Neural crest cell (in vitro differentiated cells): ENCODE measurements around the gene PLCXD3. TPM values are rescaled to one million over a fixed set of nuclear protein-coding genes. Genes with fewer than 3 reads are reported as not detected.

Experiments
- DNase-seq: peaks from one replicate; pipeline ENCODE4 v3.0.0; 2021; ENCODE audit warnings: low read depth, mixed read lengths, low spot score
- H3K27ac Mint-ChIP-seq: one replicate; pipeline ENCODE4 v1.8.0; 2021; ENCODE audit warnings: mild to moderate bottlenecking, mixed read lengths; ENCODE audit not compliant: unreplicated experiment
- H3K27me3 Mint-ChIP-seq: 2 replicates; pipeline ENCODE4 v1.8.0; 2021; ENCODE audit warnings: low read depth, mild to moderate bottlenecking, mixed read lengths
- H3K36me3 Mint-ChIP-seq: 2 replicates; pipeline ENCODE4 v1.8.0; 2021; ENCODE audit warnings: low read depth, mild to moderate bottlenecking, mixed read lengths
- H3K4me1 Mint-ChIP-seq: 2 replicates; pipeline ENCODE4 v1.8.0; 2021; ENCODE audit warnings: mixed read lengths
- H3K4me3 Mint-ChIP-seq: one replicate; pipeline ENCODE4 v1.8.0; 2021; ENCODE audit warnings: mild to moderate bottlenecking, mixed read lengths
- H3K9me3 Mint-ChIP-seq: 2 replicates; pipeline ENCODE4 v1.8.0; 2021; ENCODE audit warnings: mixed read lengths
- CTCF ChIP-seq: fragments of 200-600 bp; sonication (generic); conservative IDR thresholded peaks from 2 replicates; pipeline ENCODE4 v1.5.0; 2021; ENCODE audit warnings: antibody characterized with exemption, mild to moderate bottlenecking
- total RNA-seq: library from RNA; stranded (reverse); gene quantifications from 2 replicates; pipeline ENCODE4 v1.2.1, GENCODE V29; 2021

PLCXD3 gene
- total RNA-seq, 1 donor from 2014 or later, result 0.07 TPM

GRCh38 chr5:41268894-41269293, 241.5 kb downstream of the PLCXD3 start:
- no peak for DNase-seq
- Mint-ChIP-seq H3K36me3 (no peaks in the 10 kb centered on the region), H3K27me3 (peaks cover 4% of the 10 kb centered on the region), H3K4me3 (no peak overlapping the region), H3K4me1 (no peaks in the 10 kb centered on the region), H3K9me3 (no peaks in the 10 kb centered on the region), H3K27ac (no peak overlapping the region)
- no peak for TF ChIP-seq CTCF

- H3K27ac Mint-ChIP-seq, result no peak overlapping the region
- no peaks in the 10 kb centered on the region for H3K4me1 Mint-ChIP-seq
- H3K9me3 Mint-ChIP-seq, result no peaks in the 10 kb centered on the region
- DNase-seq, result no peak
- peaks cover 10% of the 10 kb centered on the region for H3K27me3 Mint-ChIP-seq
- no peak for TF ChIP-seq CTCF
- H3K4me3 Mint-ChIP-seq, result no peak overlapping the region
- no peaks in the 10 kb centered on the region for H3K36me3 Mint-ChIP-seq
Observed at GRCh38 chr5:41266377-41266776, 244.0 kb downstream of the PLCXD3 start.

- no peak overlapping the region for H3K4me3 Mint-ChIP-seq
- H3K4me1 Mint-ChIP-seq, result no peaks in the 10 kb centered on the region
- no peak for DNase-seq
- TF ChIP-seq CTCF, result no peak
- no peak overlapping the region for H3K27ac Mint-ChIP-seq
- H3K27me3 Mint-ChIP-seq, result peaks cover 10% of the 10 kb centered on the region
- H3K9me3 Mint-ChIP-seq, result no peaks in the 10 kb centered on the region
- no peaks in the 10 kb centered on the region for H3K36me3 Mint-ChIP-seq
Observed at GRCh38 chr5:41264019-41264418, 246.4 kb downstream of the PLCXD3 start.

- TF ChIP-seq CTCF, result no peak
- H3K9me3 Mint-ChIP-seq, result no peaks in the 10 kb centered on the region
- H3K27me3 Mint-ChIP-seq, result peaks cover 10% of the 10 kb centered on the region
- H3K4me3 Mint-ChIP-seq, result no peak overlapping the region
- H3K27ac Mint-ChIP-seq, result no peak overlapping the region
- no peaks in the 10 kb centered on the region for H3K36me3 Mint-ChIP-seq
- no peaks in the 10 kb centered on the region for H3K4me1 Mint-ChIP-seq
- DNase-seq, result no peak
Observed at GRCh38 chr5:41263335-41263734, 247.1 kb downstream of the PLCXD3 start.
